ENCODE results near the gene CD7. TPM values are rescaled to one million over a fixed set of nuclear protein-coding genes. Genes with fewer than 3 reads are reported as not detected.
"Not testable (repeated sequence)": the region's sequence is repeated elsewhere in the genome, so short reads cannot be mapped to it uniquely, and the experiment has no call there.

The CD7 gene
- total RNA-seq = 1 to 10 TPM in 2 of 4 donors, under 1 TPM in 1, not detected in 1; 0.45 to 3.0 (median 2.5) TPM

DNA sequence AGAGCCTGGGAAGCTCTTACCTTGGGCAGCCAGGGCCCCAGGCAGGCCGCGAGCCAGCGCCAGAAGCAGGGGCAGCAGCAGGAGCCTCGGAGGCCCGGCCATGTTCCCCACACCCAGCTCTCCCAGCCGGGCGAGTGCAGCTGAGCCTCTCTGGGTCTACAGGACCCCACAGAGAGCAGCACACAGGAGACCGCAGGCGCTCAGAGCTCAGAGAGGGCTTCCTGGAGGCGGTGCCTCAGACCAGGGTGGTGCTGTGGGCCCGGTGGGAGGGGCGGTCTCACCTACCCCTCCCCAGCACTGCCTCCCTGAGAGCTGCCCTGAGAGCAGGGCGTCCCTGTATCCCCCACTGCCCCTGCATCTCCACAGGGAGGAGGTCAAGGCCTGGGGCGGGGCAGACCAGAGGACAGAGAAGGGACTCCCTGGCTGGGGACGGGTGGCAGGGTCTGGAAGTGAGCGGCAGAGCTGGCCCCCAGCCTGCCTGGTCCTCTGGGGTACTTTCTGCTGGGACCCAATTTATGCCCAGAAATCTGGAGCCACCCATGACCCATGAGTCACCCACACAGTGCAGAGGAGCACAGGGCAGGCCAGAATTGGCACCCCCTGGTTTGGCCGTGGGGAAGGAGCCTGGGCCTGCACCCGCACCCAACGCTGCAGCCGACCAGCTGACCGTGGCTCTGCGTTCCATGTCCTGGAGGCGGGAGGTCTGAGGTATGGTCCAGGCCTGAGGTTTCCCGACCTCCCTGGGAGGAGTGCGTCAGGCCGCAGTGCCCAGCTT, at the start of gene CD7:
Gene CD7, minus strand, starts transcription at position 215 of the 775 bp plus-strand sequence. Its CDS starts 113 bp downstream, at position 102.
- DNase-seq = no peak
- Histone ChIP-seq H3K4me1 (peaks cover 0 to 5% of the 10 kb centered on the region in 2 donors), H3K27ac (no peak within 1 kb of the TSS), H3K4me3 (replicated peaks in 1 of 3) (no peak within 1 kb of the TSS), H3K27me3 (no peaks in the 10 kb centered on the region), H3K36me3 (no peaks in the 10 kb centered on the region), H3K9me3 (no peaks in the 10 kb centered on the region)
- intact Hi-C loops (cut with DNase I) = no loop called here
- TF ChIP-seq, protein P1, sequence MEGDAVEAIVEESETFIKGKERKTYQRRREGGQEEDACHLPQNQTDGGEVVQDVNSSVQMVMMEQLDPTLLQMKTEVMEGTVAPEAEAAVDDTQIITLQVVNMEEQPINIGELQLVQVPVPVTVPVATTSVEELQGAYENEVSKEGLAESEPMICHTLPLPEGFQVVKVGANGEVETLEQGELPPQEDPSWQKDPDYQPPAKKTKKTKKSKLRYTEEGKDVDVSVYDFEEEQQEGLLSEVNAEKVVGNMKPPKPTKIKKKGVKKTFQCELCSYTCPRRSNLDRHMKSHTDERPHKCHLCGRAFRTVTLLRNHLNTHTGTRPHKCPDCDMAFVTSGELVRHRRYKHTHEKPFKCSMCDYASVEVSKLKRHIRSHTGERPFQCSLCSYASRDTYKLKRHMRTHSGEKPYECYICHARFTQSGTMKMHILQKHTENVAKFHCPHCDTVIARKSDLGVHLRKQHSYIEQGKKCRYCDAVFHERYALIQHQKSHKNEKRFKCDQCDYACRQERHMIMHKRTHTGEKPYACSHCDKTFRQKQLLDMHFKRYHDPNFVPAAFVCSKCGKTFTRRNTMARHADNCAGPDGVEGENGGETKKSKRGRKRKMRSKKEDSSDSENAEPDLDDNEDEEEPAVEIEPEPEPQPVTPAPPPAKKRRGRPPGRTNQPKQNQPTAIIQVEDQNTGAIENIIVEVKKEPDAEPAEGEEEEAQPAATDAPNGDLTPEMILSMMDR (IDR thresholded peaks at IDR 0.05) = no peak
- no peak for TF ChIP-seq POLR2A (IDR thresholded peaks at IDR 0.05)
- WGBS, 2 donors = 86 to 94% methylated on average over 11 to 16 of the region's 26 CpGs

- intact Hi-C loops (cut with DNase I) = no loop called here
- Histone ChIP-seq H3K27me3 (no peaks in the 10 kb centered on the region), H3K4me3 (replicated peaks in 1 of 3) (no peak overlapping the region), H3K27ac (no peak overlapping the region), H3K4me1 (peaks cover 4 to 13% of the 10 kb centered on the region in 2 donors), H3K9me3 (no peaks in the 10 kb centered on the region), H3K36me3 (no peaks in the 10 kb centered on the region)
- no peak for DNase-seq
- no peak for TF ChIP-seq POLR2A (IDR thresholded peaks at IDR 0.05)
- TF ChIP-seq, protein P1 (IDR thresholded peaks at IDR 0.05) = no peak
- 91 to 93% methylated on average over 7 of the region's 7 CpGs for whole genome bisulfite sequencing, 2 donors
Observed at GRCh38 chr17:82366749-82367148, 49.3 kb upstream of the CD7 start.

- no peak overlapping the region for H3K4me3 ChIP-seq (replicated peaks in 1 of 3)
- 71 to 79% methylated on average over 6 of the region's 6 CpGs for WGBS, 2 donors
- H3K4me1 ChIP-seq = peaks cover 3 to 4% of the 10 kb centered on the region in 2 donors
- TF ChIP-seq POLR2A (IDR thresholded peaks at IDR 0.05) = no peak
- no peaks in the 10 kb centered on the region for H3K9me3 ChIP-seq
- H3K36me3 ChIP-seq = no peaks in the 10 kb centered on the region
- no peak for DNase-seq
- no peaks in the 10 kb centered on the region for H3K27me3 ChIP-seq
- H3K27ac ChIP-seq = no peak overlapping the region
- intact Hi-C loops (cut with DNase I) = no loop called here
Observed at GRCh38 chr17:82365606-82366295, 48.3 kb upstream of the CD7 start.

GRCh38 chr17:82361885-82362633, 44.7 kb upstream of the CD7 start:
- Histone ChIP-seq H3K36me3 (no peaks in the 10 kb centered on the region), H3K27ac (no peak overlapping the region), H3K9me3 (no peaks in the 10 kb centered on the region), H3K4me3 (replicated peaks in 1 of 3) (no peak overlapping the region), H3K4me1 (peaks cover 0 to 4% of the 10 kb centered on the region in 2 donors), H3K27me3 (no peaks in the 10 kb centered on the region)
- TF ChIP-seq POLR2A (IDR thresholded peaks at IDR 0.05) = no peak
- TF ChIP-seq, protein P1 (IDR thresholded peaks at IDR 0.05) = no peak
- intact Hi-C loops (cut with DNase I) = no loop called here
- no peak for DNase-seq
- 88 to 98% methylated on average over 5 to 6 of the region's 6 CpGs for WGBS, 2 donors

DNA sequence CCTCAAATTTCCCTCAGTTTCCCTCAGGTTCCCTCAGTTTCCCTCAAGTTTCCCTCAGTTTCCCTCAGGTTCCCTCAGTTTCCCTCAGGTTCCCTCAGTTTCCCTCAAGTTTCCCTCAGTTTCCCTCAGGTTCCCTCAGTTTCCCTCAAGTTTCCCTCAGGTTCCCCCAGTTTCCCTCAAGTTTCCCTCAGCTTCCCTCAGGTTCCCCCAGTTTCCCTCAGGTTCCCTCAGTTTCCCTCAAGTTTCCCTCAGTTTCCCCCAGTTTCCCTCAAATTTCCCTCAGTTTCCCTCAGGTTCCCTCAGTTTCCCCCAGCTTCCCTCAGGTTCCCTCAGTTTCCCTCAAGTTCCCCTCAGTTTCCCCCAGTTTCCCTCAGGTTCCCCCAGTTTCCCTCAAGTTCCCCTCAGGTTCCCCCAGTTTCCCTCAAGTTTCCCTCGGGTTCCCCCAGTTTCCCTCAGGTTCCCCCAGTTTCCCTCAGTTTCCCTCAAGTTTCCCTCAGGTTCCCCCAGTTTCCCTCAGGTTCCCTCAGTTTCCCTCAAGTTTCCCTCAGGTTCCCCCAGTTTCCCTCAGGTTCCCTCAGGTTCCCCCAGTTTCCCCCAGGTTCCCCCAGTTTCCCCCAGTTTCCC, 42.2 kb upstream of the CD7 start:
- H3K4me1 ChIP-seq = peaks cover 12 to 27% of the 10 kb centered on the region in 2 donors
- not testable (repeated sequence) for H3K27me3 ChIP-seq; H3K9me3 ChIP-seq; DNase-seq; H3K36me3 ChIP-seq; H3K27ac ChIP-seq; H3K4me3 ChIP-seq (replicated peaks in 1 of 3)
- 92 to 100% methylated on average over 1 of the region's 1 CpG for WGBS, 2 donors
- intact Hi-C loops (cut with DNase I) = loop anchor here (10.0 kb wide), 1 partner anchor 415 kb away; no protein-coding TSS in a partner anchor

Data from thyroid gland (tissue), 4 donors.